HG02759 (cell line): ENCODE data around the gene GIPC3.
"Not testable (repeated sequence)": the region's sequence is repeated elsewhere in the genome, so short reads cannot be mapped to it uniquely, and the experiment has no call there.

Source experiments
- ATAC-seq: cut with Tn5 transposase; IDR thresholded peaks from one replicate; pipeline ENCODE4 v1.9.1; 2021; ENCODE audit warnings: mild to moderate bottlenecking, moderate library complexity; ENCODE audit not compliant: unreplicated experiment

GIPC3 gene

DNA sequence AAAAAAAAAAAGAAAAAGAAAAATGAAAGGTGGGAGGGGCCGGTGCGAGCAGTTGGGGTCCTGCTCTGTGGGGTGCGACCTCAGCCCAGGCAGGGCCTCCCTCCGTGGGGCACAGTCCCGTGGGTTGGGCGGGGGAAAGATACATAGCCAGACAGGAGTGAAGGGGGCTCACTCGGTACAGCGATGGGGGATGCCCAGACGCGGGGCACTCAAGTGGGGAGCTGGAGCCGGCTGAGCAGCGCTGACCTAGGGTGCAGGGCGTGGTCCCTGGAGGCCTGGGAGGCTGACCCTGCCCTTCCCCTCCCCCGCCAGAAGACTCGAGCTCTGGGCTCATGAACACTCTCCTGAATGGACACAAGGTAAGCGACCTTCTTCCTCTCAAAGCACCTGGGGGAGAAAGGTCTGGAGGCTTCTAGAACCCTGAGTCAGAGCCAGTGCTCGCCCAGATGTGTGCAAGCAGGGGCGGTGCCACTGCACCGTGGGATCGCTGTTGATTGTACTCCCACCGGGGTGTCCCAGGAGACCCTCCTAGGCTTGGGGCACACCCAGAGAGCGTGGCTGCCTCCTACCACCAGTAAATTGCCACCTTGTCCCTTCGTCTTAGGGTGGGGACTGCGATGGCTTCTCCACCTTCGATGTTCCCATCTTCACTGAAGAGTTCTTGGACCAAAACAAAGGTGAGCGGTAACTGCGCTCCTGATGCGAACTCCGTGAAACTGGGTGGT is 9.2 kb upstream of the GIPC3 start:
- ATAC-seq: no peak

GRCh38 chr19:3576696-3577443 is 8.4 kb upstream of the GIPC3 start:
- ATAC-seq: no peak

DNA sequence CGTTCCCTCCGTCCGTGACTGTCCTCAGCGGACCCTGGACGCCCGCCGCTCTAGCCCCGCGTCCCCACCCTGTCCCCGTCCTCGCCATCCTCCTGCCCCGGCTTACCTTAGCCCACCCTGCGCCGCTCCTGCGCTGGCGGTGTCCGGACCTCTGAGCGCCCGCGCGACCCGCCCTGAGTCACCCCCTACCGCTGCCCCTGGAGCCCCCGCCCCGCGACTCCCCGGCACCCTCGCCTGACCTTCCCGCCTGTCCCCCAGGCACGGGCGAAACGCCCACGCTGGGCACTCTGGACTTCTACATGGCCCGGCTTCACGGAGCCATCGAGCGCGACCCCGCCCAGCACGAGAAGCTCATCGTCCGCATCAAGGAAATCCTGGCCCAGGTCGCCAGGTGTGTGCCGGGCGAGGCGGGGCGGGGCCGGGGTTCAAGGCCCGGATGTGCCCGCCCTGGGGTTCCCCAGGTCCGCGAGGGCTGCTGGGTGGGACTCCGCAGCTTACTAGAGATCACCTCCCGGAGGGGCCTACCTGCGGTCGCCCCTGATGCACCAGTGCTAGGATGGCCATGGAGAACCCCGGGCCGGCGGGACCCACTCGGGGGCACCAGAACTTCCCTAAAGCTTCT is 7.4 kb upstream of the GIPC3 start:
- no peak for ATAC-seq

- ATAC-seq: no peak
Measured at GRCh38 chr19:3578390-3578789, 6.9 kb upstream of the GIPC3 start.

DNA sequence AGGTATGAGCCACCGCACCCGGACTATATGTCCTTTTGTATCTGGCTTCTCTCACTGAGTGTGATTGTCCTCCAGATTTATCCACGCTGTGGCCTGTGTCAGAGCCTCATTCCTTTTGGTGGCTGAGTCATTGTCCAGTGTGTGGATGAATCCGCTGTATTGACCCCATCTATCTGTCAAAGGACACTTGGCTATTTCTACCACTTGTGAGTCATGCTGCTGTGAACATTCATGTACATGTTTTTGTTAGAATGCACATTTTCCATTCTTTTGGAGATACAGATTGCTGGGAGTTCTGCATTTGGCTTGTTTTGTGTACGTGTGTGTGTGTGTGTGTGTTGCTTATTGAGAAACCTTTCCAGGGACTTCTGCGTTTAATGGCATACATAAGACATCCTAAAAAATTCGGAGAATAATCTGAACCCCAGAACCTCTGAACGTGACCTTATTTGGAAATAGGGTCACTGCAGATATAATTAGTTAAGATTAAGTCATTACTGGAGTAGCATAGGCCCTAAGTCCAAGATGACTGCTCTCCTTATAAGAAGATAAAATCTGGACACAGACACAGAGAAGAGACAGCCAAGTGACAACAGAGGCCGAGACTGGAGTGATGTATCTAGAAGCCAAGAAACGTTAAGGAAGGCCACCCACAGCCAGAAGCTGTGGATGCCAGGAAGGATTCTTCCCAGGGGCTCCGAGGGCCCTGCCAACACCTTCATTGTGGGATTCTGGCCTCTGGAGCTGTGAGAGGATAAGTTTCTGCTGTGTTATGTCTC is 4.9 kb upstream of the GIPC3 start:
- no peak for ATAC-seq

- not testable (repeated sequence) for ATAC-seq
Measured at GRCh38 chr19:3581792-3582191, 3.5 kb upstream of the GIPC3 start.

DNA sequence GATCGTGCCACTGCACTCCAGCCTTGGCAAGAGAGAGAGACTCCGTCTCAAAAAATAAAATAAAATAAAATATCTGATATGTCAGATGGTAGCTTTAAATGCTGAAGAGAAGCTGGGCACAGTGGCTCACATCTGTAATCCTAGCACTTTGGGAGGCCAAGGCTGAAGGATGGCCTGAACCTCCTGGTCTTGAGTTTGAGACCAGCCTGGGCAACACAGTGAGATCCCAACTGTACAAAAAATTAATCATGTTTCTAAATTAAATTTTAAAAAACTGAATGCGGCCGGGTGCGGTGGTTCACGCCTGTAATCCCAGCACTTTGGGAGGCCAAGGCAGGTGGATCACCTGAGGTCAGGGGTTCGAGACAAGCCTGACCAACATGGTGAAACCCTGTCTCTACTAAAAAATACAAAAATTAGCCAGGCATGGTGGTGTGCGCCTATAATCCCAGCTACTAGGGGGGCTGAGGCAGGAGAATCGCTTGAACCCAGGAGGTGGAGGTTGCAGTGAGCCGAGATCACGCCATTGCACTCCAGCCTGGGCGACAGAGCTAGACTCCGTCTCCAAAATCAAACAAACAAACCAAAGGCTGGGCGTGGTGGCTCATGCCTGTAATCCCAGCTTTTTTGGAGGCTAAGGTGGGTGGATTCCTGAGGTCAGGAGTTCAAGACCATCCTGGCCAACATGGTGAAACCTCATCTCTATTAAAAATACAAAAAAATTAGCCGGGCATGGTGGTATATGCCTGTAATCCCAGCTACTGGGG is 1.1 kb upstream of the GIPC3 start:
- not testable (repeated sequence) for ATAC-seq

GRCh38 chr19:3586127-3586626 is 899 bp downstream of the GIPC3 start:
- ATAC-seq: no peak

- no peak for ATAC-seq
Measured at GRCh38 chr19:3586707-3587346, 1.5 kb downstream of the GIPC3 start.

GRCh38 chr19:3589439-3589838 is 4.2 kb downstream of the GIPC3 start:
- no peak for ATAC-seq

DNA sequence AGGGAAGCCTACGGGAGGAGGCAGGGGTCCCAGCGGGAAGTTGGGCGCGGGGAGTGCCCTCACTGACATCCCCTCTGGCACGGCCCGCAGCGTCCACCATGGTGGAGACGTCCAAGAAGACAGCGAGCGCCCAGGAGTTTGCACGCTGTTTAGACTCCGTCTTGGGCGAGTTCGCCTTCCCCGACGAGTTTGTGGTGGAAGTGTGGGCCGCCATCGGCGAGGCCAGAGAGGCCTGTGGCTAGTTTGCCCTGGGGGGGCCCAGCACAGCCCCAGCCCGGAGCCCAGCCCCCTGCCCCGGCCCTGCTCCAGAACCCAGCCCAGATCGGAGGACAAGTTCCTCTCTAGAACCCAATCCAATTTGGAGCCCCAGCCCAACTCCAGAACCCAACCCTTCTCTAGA is 4.7 kb downstream of the GIPC3 start:
- no peak for ATAC-seq

GRCh38 chr19:3590991-3591659 is 5.8 kb downstream of the GIPC3 start:
- no peak for ATAC-seq

- ATAC-seq: no peak
Measured at GRCh38 chr19:3591876-3592613, 6.8 kb downstream of the GIPC3 start.

- no peak for ATAC-seq
Measured at GRCh38 chr19:3593156-3593555, 7.9 kb downstream of the GIPC3 start.

DNA sequence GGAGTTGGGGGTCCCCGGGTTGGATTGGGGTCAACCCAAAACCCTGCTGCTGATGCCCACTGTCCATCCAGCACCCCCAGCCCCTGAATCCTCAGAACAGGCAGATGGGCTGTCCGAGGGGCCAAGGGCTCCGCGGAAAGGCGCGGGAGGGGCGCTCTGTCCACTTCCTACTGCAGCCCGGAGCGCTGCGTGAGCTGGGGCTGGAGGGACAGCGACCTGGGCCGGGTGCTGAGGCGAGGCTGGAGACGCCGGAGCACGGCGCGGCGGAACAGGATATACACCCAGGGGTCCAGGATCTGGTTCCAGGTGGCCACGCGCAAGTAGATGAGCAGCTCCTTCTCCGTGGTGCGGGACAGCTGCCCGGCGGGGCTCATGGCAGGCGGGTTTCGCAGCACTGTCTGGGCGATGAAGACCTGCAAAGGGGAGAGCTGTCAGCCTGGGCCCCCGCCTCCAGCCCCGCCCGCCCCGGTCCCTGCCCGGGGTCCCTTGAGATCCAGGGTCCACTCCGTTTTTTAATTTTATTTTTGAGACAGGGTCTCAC is 10.3 kb downstream of the GIPC3 start:
- ATAC-seq: no peak

- ATAC-seq: no peak
Measured at GRCh38 chr19:3599776-3600187, 14.5 kb downstream of the GIPC3 start.

DNA sequence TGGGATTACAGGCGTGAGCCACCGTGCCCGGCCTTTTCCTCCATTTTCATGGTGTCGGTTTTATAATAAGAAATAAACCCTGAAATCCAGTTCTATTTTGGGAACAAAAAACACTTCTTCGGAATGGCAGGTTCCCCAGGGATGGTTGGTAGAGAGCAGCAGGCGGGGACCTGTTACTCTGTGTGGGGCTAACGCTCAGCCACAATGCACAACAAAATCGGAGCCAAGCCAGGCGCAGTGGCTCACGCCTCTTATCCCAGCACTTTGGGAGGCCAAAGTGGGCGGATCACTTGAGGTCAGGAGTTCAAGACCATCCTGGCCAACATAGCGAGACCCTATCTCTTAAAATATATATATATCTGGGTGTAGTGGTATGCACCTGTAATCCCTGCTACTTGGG is 15.7 kb downstream of the GIPC3 start:
- no peak for ATAC-seq

- no peak for ATAC-seq
Measured at GRCh38 chr19:3603121-3603811, 18.0 kb downstream of the GIPC3 start.
